Loucy (cell line): ENCODE results near the gene PHF12.

Experiments used
- H2AFZ ChIP-seq: fragments of 200-600 bp; sonication (generic); 2 replicates; pipeline ENCODE4 v1.6.0; 2016; ENCODE audit warnings: antibody characterized with exemption, mild to moderate bottlenecking, low read length, moderate library complexity
- H3F3A ChIP-seq: fragments of 200-600 bp; 2 replicates; pipeline ENCODE4 v1.6.0; 2016; ENCODE audit warnings: antibody characterized with exemption, low read depth, mild to moderate bottlenecking
- H3K27me3 ChIP-seq: fragments of 200-600 bp; sonication (generic); 2 replicates; pipeline ENCODE4 v1.6.1; 2014; ENCODE audit warnings: low read length, mild to moderate bottlenecking; ENCODE audit not compliant: insufficient read depth, poor library complexity, severe bottlenecking
- H3K36me3 ChIP-seq: fragments of 200-600 bp; sonication (generic); 2 replicates; pipeline ENCODE4 v1.6.1; 2016; ENCODE audit warnings: low read length; ENCODE audit not compliant: insufficient read depth
- H3K4me1 ChIP-seq: fragments of 200-600 bp; sonication (generic); 2 replicates; pipeline ENCODE4 v1.5.1; 2014; ENCODE audit warnings: low read length, mild to moderate bottlenecking; ENCODE audit not compliant: insufficient read depth, poor library complexity, severe bottlenecking
- H3K4me2 ChIP-seq: fragments of 200-600 bp; sonication (generic); 2 replicates; pipeline ENCODE4 v1.6.0; 2014; ENCODE audit warnings: antibody characterized with exemption, low read length, low read depth, mild to moderate bottlenecking; ENCODE audit not compliant: poor library complexity, severe bottlenecking
- H3K4me3 ChIP-seq: fragments of 200-600 bp; sonication (generic); 2 replicates; pipeline ENCODE4 v1.5.1; 2014; ENCODE audit warnings: low read length, mild to moderate bottlenecking, mixed read lengths; ENCODE audit not compliant: poor library complexity, severe bottlenecking
- H3K79me2 ChIP-seq: fragments of 200-600 bp; sonication (generic); 2 replicates; pipeline ENCODE4 v1.6.1; 2014; ENCODE audit warnings: low read length; ENCODE audit not compliant: insufficient read depth
- H3K9ac ChIP-seq: fragments of 200-600 bp; sonication (generic); 2 replicates; pipeline ENCODE4 v1.6.0; 2014; ENCODE audit warnings: mild to moderate bottlenecking, low read depth, low read length, moderate library complexity; ENCODE audit not compliant: poor library complexity, severe bottlenecking
- H3K9me2 ChIP-seq: fragments of 200-600 bp; sonication (generic); replicated peaks from 2 replicates; pipeline ENCODE4 v1.6.1; 2016; ENCODE audit warnings: low read depth, low read length, mixed read lengths
- H3K9me3 ChIP-seq: fragments of 200-600 bp; sonication (generic); 2 replicates; pipeline ENCODE4 v1.6.1; 2014; ENCODE audit warnings: mild to moderate bottlenecking, antibody characterized with exemption, low read length, low read depth; ENCODE audit not compliant: insufficient read depth
- H4K20me1 ChIP-seq: fragments of 200-600 bp; sonication (generic); 2 replicates; pipeline ENCODE4 v1.6.0; 2014; ENCODE audit warnings: antibody characterized with exemption, low read length, mild to moderate bottlenecking; ENCODE audit not compliant: insufficient read depth, poor library complexity, severe bottlenecking
- EZH2phosphoT487 ChIP-seq: fragments of 200-600 bp; IDR thresholded peaks from 2 replicates; pipeline ENCODE4 v1.6.1; 2018; ENCODE audit warnings: antibody characterized with exemption, mild to moderate bottlenecking, moderate library complexity, borderline replicate concordance
- TF ChIP-seq, protein P1 (sequence below): fragments of 200-600 bp; sonication (generic); conservative IDR thresholded peaks from 2 replicates; pipeline ENCODE4 v1.5.1; 2014; ENCODE audit warnings: mild to moderate bottlenecking, antibody characterized with exemption, low read length

PHF12 gene

GRCh38 chr17:28898527-28898955 is 52.8 kb downstream of the PHF12 start:
- Histone ChIP-seq H4K20me1 (peaks cover 20% of the 10 kb centered on the region), H3K4me2 (peak overlapping the region; percentile 14), H2AFZ (no peak overlapping the region), H3K9me3 (no peaks in the 10 kb centered on the region), H3K9ac (peak overlapping the region; percentile 93), H3K9me2 (no peaks in the 10 kb centered on the region), H3K4me3 (peak overlapping the region; percentile 97), H3K4me1 (peaks cover 56% of the 10 kb centered on the region), H3K79me2 (peaks cover 59% of the 10 kb centered on the region), H3K36me3 (no peaks in the 10 kb centered on the region), H3K27me3 (no peaks in the 10 kb centered on the region), H3F3A (no peaks in the 10 kb centered on the region)
- no peak for TF ChIP-seq EZH2phosphoT487
- TF ChIP-seq, protein P1, sequence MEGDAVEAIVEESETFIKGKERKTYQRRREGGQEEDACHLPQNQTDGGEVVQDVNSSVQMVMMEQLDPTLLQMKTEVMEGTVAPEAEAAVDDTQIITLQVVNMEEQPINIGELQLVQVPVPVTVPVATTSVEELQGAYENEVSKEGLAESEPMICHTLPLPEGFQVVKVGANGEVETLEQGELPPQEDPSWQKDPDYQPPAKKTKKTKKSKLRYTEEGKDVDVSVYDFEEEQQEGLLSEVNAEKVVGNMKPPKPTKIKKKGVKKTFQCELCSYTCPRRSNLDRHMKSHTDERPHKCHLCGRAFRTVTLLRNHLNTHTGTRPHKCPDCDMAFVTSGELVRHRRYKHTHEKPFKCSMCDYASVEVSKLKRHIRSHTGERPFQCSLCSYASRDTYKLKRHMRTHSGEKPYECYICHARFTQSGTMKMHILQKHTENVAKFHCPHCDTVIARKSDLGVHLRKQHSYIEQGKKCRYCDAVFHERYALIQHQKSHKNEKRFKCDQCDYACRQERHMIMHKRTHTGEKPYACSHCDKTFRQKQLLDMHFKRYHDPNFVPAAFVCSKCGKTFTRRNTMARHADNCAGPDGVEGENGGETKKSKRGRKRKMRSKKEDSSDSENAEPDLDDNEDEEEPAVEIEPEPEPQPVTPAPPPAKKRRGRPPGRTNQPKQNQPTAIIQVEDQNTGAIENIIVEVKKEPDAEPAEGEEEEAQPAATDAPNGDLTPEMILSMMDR: no peak

- H3K4me2 ChIP-seq: peak overlapping the region; percentile 95
- H3K4me1 ChIP-seq: peaks cover 58% of the 10 kb centered on the region
- H4K20me1 ChIP-seq: peaks cover 18% of the 10 kb centered on the region
- no peaks in the 10 kb centered on the region for H3K9me3 ChIP-seq
- H3K36me3 ChIP-seq: no peaks in the 10 kb centered on the region
- peak overlapping the region; percentile 93 for H3K9ac ChIP-seq
- H3F3A ChIP-seq: no peaks in the 10 kb centered on the region
- H3K9me2 ChIP-seq: no peaks in the 10 kb centered on the region
- H3K79me2 ChIP-seq: peaks cover 64% of the 10 kb centered on the region
- H3K27me3 ChIP-seq: no peaks in the 10 kb centered on the region
- H3K4me3 ChIP-seq: peak overlapping the region; percentile 97
- peak overlapping the region; percentile 65 for H2AFZ ChIP-seq
- TF ChIP-seq, protein P1: no peak
- TF ChIP-seq EZH2phosphoT487: no peak
Measured at GRCh38 chr17:28897769-28898526, 53.4 kb downstream of the PHF12 start.

GRCh38 chr17:28896884-28897768 is 54.2 kb downstream of the PHF12 start, which contains the start of gene FLOT2:
Gene FLOT2 (minus strand): TSS chr17:28897733. CDS start chr17:28897574, 159 bp downstream.
- peak within 1 kb of the TSS; percentile 97 for H3K4me3 ChIP-seq
- no peaks in the 10 kb centered on the region for H3K27me3 ChIP-seq
- no peaks in the 10 kb centered on the region for H3K9me2 ChIP-seq
- peak within 1 kb of the TSS; percentile 95 for H3K4me2 ChIP-seq
- no peaks in the 10 kb centered on the region for H3K36me3 ChIP-seq
- peaks cover 71% of the 10 kb centered on the region for H3K79me2 ChIP-seq
- peaks cover 18% of the 10 kb centered on the region for H4K20me1 ChIP-seq
- no peaks in the 10 kb centered on the region for H3K9me3 ChIP-seq
- H2AFZ ChIP-seq: peak within 1 kb of the TSS; percentile 65
- H3K4me1 ChIP-seq: peaks cover 66% of the 10 kb centered on the region
- TF ChIP-seq, protein P1: peak; percentile 30; the same call in 1 of the 2 replicates
- no peak for TF ChIP-seq EZH2phosphoT487
- H3K9ac ChIP-seq: peak within 1 kb of the TSS; percentile 93
- no peaks in the 10 kb centered on the region for H3F3A ChIP-seq
